Measurements from ENCODE around the gene LRSAM1. TPM values are rescaled to one million over a fixed set of nuclear protein-coding genes. Genes with fewer than 3 reads are reported as not detected.

The LRSAM1 gene
- total RNA-seq, 3 donors from 2014 or later, result 11.7 to 21.3 (median 17.9) TPM

- peak overlapping the region; percentile 81 to 90 (median 88) for H3K4me3 ChIP-seq
- TF ChIP-seq POLR2A (IDR thresholded peaks at IDR 0.05) (no peak), POLR2AphosphoS5 (IDR thresholded peaks at IDR 0.05) (no peak)
- TF ChIP-seq, protein P1, sequence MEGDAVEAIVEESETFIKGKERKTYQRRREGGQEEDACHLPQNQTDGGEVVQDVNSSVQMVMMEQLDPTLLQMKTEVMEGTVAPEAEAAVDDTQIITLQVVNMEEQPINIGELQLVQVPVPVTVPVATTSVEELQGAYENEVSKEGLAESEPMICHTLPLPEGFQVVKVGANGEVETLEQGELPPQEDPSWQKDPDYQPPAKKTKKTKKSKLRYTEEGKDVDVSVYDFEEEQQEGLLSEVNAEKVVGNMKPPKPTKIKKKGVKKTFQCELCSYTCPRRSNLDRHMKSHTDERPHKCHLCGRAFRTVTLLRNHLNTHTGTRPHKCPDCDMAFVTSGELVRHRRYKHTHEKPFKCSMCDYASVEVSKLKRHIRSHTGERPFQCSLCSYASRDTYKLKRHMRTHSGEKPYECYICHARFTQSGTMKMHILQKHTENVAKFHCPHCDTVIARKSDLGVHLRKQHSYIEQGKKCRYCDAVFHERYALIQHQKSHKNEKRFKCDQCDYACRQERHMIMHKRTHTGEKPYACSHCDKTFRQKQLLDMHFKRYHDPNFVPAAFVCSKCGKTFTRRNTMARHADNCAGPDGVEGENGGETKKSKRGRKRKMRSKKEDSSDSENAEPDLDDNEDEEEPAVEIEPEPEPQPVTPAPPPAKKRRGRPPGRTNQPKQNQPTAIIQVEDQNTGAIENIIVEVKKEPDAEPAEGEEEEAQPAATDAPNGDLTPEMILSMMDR (IDR thresholded peaks at IDR 0.05), result no peak
- intact Hi-C loops (cut with DNase I; ENCODE audit: low total_unique reads), result loop anchor here (10.0 kb wide), 1 partner anchor 1525 kb away; no protein-coding TSS in a partner anchor
- peak overlapping the region; percentile 96 to 97 for H3K27ac ChIP-seq
- H3K4me1 ChIP-seq, result peaks cover 0 to 5% of the 10 kb centered on the region in 2 donors
- H3K27me3 ChIP-seq, result no peaks in the 10 kb centered on the region
- no peak for DNase-seq (ENCODE audit: low spot score in 2 of 2)
- peaks cover 11% of the 10 kb centered on the region for H3K36me3 ChIP-seq
- H3K9me3 ChIP-seq, result no peaks in the 10 kb centered on the region
These were observed 1.9 kb upstream of the LRSAM1 start for GRCh38 chr9:127449332-127449966.

DNA sequence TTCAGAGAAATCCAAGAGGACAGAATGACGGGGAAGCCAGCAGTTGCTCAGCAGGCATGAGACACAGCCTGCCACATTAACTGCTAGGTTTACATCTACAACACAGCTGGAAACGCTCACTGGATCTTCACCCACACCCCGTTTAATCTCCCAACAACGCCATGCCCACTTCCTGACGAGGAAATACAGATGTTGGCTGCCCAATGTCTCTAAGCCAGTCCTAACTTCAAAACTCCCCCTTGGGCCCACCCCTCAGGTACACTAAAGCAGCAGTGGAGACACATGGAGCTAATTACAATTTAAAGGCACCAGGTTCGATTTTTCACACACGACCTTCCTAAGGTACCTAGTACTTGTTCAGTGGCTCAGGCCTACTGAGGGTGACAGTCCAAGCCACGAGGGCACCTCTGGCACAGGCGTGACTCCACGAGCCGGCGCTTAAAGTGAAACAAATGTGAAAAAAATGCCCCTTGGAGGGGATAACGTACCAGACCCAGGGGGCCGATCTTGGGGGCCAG lies 1.0 kb upstream of the LRSAM1 start:
- Histone ChIP-seq H3K4me1 (peaks cover 0 to 5% of the 10 kb centered on the region in 2 donors), H3K4me3 (peak overlapping the region; percentile 81 to 90 (median 88)), H3K9me3 (no peaks in the 10 kb centered on the region), H3K27ac (peak overlapping the region; percentile 96 to 97), H3K36me3 (peaks cover 8% of the 10 kb centered on the region), H3K27me3 (no peaks in the 10 kb centered on the region)
- intact Hi-C loops (cut with DNase I; ENCODE audit: low total_unique reads), result loop anchor here (10.0 kb wide), 1 partner anchor 56 kb away; the partner anchor contains the start of gene SLC2A8
- TF ChIP-seq POLR2AphosphoS5 (IDR thresholded peaks at IDR 0.05) (no peak), POLR2A (IDR thresholded peaks at IDR 0.05) (no peak)
- TF ChIP-seq, protein P1 (IDR thresholded peaks at IDR 0.05), result no peak
- DNase-seq (ENCODE audit: low spot score in 2 of 2), result no peak

DNA sequence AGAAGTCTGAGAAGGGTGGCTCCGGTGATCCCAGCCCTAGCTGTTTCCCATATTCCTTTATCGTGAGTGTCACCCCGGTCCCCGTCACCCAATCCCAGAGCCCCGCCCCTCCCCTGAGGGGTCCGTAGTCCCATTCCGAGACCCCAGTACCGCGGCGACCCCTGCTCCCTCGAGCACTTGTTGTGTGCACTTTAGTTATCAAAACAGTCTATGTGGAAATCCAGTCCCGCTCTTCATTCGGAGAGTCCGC lies 223 bp downstream of the LRSAM1 start:
- no peaks in the 10 kb centered on the region for H3K9me3 ChIP-seq
- intact Hi-C loops (cut with DNase I; ENCODE audit: low total_unique reads), result loop anchor here (10.0 kb wide), 1 partner anchor 57 kb away; the partner anchor contains the start of gene SLC2A8
- H3K36me3 ChIP-seq, result peaks cover 8% of the 10 kb centered on the region
- H3K4me3 ChIP-seq, result peak overlapping the region; percentile 81 to 90 (median 88)
- peaks cover 0 to 5% of the 10 kb centered on the region in 2 donors for H3K4me1 ChIP-seq
- TF ChIP-seq POLR2AphosphoS5 (IDR thresholded peaks at IDR 0.05), result no peak
- TF ChIP-seq, protein P1 (IDR thresholded peaks at IDR 0.05), result no peak
- TF ChIP-seq POLR2A (IDR thresholded peaks at IDR 0.05), result no peak
- H3K27me3 ChIP-seq, result no peaks in the 10 kb centered on the region
- peak overlapping the region; percentile 96 to 97 for H3K27ac ChIP-seq
- DNase-seq (ENCODE audit: low spot score in 2 of 2), result no peak

DNA sequence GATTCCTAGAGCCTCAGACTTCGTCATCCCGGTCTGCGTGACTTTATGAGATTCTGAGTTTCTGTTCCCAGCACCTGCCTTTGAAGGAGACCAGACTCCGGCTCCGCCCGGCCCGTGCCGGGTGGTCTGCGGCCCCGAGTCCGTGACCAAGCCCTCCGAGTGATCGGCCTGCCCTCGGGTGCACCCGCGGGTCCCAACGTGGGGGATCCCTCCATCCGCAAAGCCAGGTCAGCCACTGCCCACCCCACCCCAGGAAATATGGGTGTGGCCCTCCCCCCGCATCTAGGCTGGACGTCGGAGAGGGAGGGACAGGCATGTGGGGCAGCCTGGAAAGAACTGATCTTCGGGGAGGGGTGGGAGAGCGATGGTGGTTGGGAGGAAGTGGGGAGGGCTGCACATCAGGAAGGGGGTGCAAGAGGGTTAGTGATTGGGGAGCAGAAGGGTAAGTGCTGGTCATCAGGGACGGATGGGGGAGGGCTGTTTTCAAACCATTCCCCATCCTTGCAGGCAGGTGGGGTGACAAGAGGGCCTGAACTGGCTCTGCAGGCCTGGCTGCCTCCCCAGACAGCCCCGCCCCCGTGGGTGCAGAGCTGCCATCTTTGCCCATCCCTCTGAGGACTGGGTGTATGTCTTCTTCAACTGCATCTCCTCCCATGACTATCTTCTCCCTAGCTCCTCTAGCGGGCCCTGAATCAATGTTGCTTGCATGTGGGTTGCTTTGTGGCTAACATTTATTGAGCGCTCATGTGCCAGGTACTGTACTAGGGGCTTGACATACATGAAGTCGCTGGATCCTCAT lies 747 bp downstream of the LRSAM1 start:
- TF ChIP-seq POLR2A (IDR thresholded peaks at IDR 0.05), result no peak
- TF ChIP-seq, protein P1 (IDR thresholded peaks at IDR 0.05), result no peak
- no peak for TF ChIP-seq POLR2AphosphoS5 (IDR thresholded peaks at IDR 0.05)
- H3K9me3 ChIP-seq, result no peaks in the 10 kb centered on the region
- intact Hi-C loops (cut with DNase I; ENCODE audit: low total_unique reads), result loop anchor here (10.0 kb wide), 1 partner anchor 57 kb away; the partner anchor contains the start of gene SLC2A8
- H3K27ac ChIP-seq, result peak overlapping the region; percentile 96 to 97
- H3K36me3 ChIP-seq, result peaks cover 4% of the 10 kb centered on the region
- peak overlapping the region; percentile 81 to 90 (median 88) for H3K4me3 ChIP-seq
- H3K4me1 ChIP-seq, result peaks cover 0 to 5% of the 10 kb centered on the region in 2 donors
- DNase-seq (ENCODE audit: low spot score in 2 of 2), result peak; percentile 58 to 63
- no peaks in the 10 kb centered on the region for H3K27me3 ChIP-seq

Measured in breast epithelium (tissue), 4 donors.